ENCODE results near the gene OXSM.

OXSM gene

GRCh38 chr3:25840099-25840498 lies 50.2 kb downstream of the OXSM start:
- TF ChIP-seq TAF1 (IDR thresholded peaks at IDR 0.05; ENCODE audit: low read depth) (no peak), TEAD4 (IDR thresholded peaks at IDR 0.05) (no peak), FOXM1 (IDR thresholded peaks at IDR 0.05; ENCODE audit: borderline replicate concordance, low read depth) (no peak), EGR1 (IDR thresholded peaks at IDR 0.05) (no peak), TCF12 (IDR thresholded peaks at IDR 0.05; ENCODE audit: low read depth) (no peak), RAD21 (IDR thresholded peaks at IDR 0.05; ENCODE audit: low read depth) (no peak), CREB1 (IDR thresholded peaks at IDR 0.05; ENCODE audit: low read depth) (no peak), NFIC (IDR thresholded peaks at IDR 0.05) (no peak), EP300 (IDR thresholded peaks at IDR 0.05; ENCODE audit: borderline replicate concordance) (no peak), ZBTB7A (IDR thresholded peaks at IDR 0.05; ENCODE audit: low read depth) (no peak), YY1 (IDR thresholded peaks at IDR 0.05; ENCODE audit: low read depth) (no peak), CEBPB (IDR thresholded peaks at IDR 0.05) (no peak)
- TF ChIP-seq, protein P1, sequence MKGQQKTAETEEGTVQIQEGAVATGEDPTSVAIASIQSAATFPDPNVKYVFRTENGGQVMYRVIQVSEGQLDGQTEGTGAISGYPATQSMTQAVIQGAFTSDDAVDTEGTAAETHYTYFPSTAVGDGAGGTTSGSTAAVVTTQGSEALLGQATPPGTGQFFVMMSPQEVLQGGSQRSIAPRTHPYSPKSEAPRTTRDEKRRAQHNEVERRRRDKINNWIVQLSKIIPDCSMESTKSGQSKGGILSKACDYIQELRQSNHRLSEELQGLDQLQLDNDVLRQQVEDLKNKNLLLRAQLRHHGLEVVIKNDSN (IDR thresholded peaks at IDR 0.05): no peak
- TF ChIP-seq, protein P2, sequence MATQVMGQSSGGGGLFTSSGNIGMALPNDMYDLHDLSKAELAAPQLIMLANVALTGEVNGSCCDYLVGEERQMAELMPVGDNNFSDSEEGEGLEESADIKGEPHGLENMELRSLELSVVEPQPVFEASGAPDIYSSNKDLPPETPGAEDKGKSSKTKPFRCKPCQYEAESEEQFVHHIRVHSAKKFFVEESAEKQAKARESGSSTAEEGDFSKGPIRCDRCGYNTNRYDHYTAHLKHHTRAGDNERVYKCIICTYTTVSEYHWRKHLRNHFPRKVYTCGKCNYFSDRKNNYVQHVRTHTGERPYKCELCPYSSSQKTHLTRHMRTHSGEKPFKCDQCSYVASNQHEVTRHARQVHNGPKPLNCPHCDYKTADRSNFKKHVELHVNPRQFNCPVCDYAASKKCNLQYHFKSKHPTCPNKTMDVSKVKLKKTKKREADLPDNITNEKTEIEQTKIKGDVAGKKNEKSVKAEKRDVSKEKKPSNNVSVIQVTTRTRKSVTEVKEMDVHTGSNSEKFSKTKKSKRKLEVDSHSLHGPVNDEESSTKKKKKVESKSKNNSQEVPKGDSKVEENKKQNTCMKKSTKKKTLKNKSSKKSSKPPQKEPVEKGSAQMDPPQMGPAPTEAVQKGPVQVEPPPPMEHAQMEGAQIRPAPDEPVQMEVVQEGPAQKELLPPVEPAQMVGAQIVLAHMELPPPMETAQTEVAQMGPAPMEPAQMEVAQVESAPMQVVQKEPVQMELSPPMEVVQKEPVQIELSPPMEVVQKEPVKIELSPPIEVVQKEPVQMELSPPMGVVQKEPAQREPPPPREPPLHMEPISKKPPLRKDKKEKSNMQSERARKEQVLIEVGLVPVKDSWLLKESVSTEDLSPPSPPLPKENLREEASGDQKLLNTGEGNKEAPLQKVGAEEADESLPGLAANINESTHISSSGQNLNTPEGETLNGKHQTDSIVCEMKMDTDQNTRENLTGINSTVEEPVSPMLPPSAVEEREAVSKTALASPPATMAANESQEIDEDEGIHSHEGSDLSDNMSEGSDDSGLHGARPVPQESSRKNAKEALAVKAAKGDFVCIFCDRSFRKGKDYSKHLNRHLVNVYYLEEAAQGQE (IDR thresholded peaks at IDR 0.05; ENCODE audit: low read depth): no peak
- TF ChIP-seq, protein P3, sequence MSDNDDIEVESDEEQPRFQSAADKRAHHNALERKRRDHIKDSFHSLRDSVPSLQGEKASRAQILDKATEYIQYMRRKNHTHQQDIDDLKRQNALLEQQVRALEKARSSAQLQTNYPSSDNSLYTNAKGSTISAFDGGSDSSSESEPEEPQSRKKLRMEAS (IDR thresholded peaks at IDR 0.05): no peak

- TF ChIP-seq EGR1 (IDR thresholded peaks at IDR 0.05) (no peak), RAD21 (IDR thresholded peaks at IDR 0.05; ENCODE audit: low read depth) (peak; percentile 68)
Measured at GRCh38 chr3:25843332-25843731, 53.4 kb downstream of the OXSM start.

Measured in Ishikawa (cell line).